NCI-H146 treated with DMSO at 0.1 percent for 48 hours (cell line): ENCODE results near the gene KIF2C.
"Not testable (repeated sequence)": the region's sequence is repeated elsewhere in the genome, so short reads cannot be mapped to it uniquely, and the experiment has no call there.

Source experiments
- DNase-seq: peaks from one replicate; lab custom pipeline; 2025; ENCODE audit not compliant: unreplicated experiment; lab: John Stamatoyannopoulos, UW

Gene KIF2C

DNA sequence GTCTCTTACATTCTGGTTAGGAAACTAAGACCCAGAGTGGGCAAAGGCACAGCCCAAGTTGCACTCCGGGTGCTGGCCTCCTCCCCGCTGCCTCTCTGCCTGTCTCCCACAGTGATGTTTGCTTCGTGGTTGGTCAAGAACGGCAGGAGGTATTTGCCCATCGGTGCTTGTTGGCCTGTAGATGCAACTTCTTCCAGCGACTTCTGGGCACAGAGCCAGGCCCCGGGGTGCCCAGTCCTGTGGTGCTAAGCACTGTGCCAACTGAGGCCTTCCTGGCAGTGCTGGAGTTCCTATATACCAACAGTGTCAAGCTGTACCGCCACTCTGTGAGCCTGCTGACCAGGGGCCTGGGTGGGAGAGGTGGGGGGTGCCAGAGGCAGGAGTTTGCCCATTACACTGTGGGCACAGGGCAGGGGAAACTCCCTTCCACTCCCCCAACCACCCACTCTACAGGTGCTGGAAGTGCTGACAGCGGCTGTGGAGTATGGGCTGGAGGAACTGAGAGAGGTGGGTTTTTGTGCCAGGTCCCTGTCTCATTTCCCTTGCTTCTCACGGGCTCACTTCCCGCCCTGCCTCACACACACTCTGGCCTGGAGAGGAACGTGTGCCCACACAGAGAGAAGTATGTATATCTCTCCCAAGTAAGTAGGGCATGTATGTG, 70.6 kb downstream of the KIF2C start:
- no peak for DNase-seq

DNA sequence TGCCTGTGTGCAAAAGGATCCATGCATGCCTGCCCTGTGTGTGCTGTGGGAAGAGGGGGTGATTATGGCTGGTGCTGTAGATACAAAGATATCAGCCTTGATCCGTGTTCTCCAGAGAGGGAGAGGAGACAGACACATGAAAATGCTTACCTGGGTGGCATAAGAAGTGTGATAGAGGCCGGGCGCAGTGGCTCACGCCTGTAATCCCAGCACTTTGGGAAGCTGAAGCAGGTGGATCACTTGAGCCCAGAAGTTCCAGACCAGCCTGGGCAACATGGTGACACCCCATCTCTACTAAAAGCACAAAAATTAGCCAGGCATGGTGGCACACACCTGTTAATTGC, 71.1 kb downstream of the KIF2C start:
- DNase-seq = not testable (repeated sequence)

DNA sequence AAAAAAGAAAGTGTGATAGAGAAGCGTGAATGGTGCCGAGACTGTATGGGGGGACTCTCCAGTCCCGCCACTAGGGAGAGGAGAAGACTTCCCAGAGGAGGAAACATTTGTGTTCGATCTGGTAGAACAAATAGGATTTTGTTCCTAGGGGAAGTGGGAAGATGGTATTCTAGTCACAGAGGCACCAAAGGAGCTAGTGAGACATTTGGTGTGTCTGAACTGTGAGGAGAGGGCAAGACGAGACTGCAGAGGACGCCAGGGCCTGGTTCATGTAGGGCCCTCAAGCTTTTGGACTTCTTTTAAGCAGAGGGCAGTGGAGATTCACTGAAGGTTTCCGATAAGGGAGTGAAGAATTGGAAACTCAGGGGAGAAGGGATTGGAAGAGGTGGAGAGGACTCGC, 71.6 kb downstream of the KIF2C start:
- no peak for DNase-seq

DNA sequence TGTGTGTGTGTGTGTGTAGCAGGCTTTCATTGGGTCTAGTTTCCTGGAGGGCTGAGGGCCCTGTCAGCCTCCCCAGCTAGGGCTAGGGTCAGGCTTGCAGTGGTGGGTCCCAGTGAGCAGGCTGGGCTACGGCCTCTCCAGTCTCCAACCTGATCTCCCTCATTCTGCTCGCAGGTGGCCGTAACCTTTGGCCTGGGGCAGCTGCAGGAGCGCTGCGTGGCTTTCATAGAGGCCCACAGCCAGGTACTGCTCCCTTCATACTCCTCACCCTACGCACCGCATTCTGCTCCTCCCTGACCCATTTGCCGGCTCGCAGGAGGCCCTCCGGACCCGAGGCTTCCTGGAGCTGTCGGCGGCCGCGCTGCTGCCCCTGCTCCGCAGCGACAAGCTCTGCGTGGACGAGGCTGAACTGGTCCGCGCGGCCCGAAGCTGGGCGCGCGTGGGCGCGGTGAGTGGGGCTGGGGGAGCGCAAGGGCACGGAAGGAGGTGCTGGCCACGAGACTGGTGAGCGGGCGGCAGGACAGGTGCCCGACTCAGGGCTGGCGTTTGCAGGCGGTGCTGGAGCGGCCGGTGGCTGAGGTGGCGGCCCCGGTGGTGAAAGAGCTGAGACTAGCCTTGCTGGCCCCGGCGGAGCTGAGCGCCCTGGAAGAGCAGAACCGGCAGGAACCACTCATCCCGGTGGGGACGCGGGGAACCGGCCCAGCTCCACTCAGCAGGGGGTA, 73.3 kb downstream of the KIF2C start:
- no peak for DNase-seq

DNA sequence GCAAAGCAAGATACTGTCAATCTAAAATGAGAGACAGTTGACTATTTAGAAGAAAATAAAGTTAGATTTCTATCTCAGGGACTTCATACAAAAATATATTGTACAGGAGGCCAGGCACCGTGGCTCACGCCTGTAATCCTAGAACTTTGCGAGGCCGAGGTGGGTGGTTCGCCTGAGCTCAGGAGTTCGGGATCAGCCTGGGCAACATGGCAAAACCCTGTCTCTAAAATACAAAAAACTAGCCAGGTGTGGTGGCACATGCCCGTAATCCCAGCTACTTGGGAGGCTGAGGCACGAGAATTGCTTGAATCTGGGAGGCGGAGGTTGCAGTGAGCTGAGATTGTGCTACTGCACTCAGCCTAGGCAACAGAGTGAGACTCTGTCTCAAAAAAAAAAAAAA, 76.3 kb downstream of the KIF2C start:
- DNase-seq = not testable (repeated sequence)

DNA sequence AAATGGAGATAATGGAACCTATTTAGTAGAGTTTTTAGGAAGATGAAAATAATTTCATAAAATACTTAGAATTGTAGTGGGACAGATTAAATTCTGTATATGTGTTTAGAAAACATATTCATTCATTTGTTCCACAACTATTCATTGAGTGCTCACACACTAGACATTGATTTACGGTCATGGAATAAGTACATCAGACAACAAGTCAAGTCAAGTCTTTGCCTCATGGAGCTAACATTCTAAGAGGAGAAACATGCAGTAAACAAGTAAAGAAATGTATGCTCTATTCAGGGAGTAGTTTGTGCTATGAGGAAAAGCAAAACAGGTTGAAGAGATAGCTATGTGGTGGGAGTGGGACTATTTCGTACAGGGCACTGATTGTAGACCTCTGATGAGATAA, 77.7 kb downstream of the KIF2C start:
- DNase-seq = no peak
